Measurements from ENCODE around the gene ETFB. TPM values are rescaled to one million over a fixed set of nuclear protein-coding genes. Genes with fewer than 3 reads are reported as not detected.
"Not testable (repeated sequence)": the region's sequence is repeated elsewhere in the genome, so short reads cannot be mapped to it uniquely, and the experiment has no call there.

ETFB gene
- 497 and 551 TPM in 2 replicates for total RNA-seq (2014; rRNA removed; shearing (Covaris generic); ENCODE audit: low replicate concordance)

DNA sequence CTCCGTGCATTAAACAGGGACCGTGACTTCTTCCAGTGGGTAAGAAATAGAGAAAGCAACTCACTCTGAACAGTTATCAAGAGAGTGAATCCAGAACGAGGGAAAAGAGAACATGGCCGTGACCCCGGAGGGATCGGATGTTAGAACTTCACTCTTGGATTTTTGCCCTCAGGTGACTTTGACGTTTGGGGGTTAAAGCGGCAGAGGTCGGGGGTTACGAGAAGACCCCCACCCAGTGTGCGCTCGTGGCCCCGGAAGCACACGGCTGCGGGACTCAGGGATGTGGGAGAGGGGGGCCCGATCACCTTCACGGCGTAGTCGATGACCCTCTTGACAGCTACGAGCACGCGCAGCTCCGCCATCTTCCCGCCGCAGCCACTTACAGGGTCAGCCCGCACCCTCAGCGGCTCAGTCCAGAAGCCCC is at the start of gene ETFB:
TSS of gene ETFB (minus strand) at position 424 of the 424 bp plus-strand sequence. CDS start at position 362, 62 bp downstream.
- in situ Hi-C loops (cut with HindIII; ENCODE audit: low pct_unique_long_range_greater_than_20kb, low sequenced_read_pairs) = no loop called here
- DNase-seq (ENCODE audit: low read depth) = no peak

DNA sequence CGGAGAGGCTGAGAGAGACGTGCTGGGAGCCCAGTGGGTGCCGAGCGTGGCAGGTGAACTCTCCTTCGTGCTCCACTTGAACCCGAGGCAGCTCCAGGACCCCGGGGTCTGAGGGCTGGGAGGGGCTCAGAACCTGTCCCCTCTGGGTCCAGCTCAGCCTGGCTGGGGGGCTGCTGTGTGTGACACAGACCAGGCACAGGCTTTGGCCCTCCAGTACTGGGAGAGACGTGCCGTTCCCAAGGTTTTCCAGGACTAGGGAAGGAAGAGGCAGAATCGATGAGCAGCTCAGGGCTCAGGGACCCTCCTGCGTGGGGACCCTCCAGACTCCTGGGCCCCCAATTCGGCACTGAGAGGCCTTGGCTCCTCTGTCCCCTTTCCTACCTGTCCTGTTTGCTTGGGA is 49.0 kb upstream of the ETFB start:
- in situ Hi-C loops (cut with HindIII; ENCODE audit: low pct_unique_long_range_greater_than_20kb, low sequenced_read_pairs) = no loop called here
- no peak for DNase-seq (ENCODE audit: low read depth)

DNA sequence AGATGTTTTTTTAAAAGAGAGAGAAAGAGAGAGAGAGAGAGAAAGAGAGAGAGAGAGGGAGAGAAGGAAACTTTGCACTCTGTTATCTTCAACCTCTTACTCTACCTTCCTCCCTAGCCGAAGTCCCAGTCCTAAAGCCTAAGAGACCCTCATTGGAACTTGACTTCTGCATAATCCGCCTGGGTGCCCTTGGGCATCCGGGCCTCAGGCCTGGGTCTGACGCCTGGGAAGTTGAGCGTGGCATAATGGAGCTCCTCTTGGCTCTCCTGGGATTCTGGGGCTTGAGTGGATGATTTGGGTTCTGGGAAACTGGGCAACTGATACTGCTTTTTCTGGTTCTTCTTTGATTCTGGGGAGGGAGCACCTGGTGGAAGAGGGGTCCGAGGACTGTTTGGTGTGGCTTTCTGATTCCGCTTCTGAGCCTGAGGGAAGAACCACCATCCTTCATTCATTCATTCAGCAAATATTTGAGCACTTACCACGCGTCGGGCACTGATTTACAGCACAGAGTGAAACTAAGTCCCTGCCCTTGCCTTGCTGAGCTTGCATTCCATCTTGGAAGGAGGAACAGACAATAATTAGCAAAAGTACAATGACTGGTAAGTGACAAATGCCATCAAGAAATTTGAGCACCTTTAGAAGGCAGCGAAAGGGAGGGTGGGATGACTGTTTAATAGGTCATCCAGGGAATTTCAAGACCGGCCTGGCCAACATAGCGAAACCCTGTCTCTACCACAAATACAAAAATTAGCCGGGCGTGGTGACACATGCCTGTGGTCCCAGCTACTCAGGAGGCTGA is 45.0 kb upstream of the ETFB start:
- in situ Hi-C loops (cut with HindIII; ENCODE audit: low pct_unique_long_range_greater_than_20kb, low sequenced_read_pairs) = no loop called here
- DNase-seq (ENCODE audit: low read depth) = no peak

DNA sequence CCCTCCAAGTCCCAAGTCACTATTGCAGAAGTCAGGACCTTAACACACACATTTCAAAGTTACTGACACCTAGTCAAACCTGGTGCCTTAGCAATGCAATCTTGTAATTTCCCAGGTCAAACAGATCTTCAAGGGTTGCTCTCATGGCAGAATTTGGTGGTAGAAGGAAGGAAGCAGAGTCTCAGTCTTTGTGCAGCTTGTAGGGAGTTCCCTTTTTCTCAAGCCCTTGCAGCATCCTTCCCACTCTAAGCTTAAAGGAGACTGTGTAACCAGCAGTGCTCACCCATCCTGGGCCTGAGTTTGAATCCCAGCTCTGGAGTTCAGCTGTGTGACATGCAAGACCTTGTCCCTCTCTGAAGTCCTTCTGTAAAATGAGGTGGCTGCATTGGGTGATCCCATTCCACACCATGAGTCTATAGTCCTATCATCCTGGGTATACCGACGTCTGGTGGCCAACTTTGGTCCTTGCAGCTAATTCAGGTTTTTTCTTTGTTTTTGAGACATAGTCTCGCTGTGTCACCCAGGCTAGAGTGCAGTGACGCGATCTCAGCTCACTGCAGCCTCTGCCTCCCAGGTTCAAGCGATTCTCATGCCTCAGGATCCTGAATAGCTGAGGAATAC is 41.4 kb upstream of the ETFB start:
- in situ Hi-C loops (cut with HindIII; ENCODE audit: low pct_unique_long_range_greater_than_20kb, low sequenced_read_pairs) = no loop called here
- DNase-seq (ENCODE audit: low read depth) = no peak

DNA sequence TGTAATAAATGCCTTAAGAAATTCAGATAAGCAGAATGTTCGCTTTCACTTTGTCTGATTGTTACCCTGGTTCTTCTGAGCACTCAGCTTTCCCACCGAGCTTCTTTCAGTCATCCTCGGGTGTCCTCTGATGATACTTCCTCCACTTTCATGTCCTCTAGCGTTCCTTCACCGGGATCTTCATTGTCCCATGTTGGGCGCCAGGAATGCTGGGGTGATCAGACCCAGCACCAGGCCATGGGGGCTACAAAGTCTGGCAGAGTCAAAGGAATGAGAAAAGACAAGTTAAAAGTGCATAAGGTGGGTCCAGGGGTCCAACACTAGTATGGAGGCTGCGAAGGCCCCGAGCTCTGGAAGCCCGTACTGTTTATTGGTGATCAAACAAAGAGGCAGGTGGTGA is 35.9 kb upstream of the ETFB start:
- in situ Hi-C loops (cut with HindIII; ENCODE audit: low pct_unique_long_range_greater_than_20kb, low sequenced_read_pairs) = no loop called here

DNA sequence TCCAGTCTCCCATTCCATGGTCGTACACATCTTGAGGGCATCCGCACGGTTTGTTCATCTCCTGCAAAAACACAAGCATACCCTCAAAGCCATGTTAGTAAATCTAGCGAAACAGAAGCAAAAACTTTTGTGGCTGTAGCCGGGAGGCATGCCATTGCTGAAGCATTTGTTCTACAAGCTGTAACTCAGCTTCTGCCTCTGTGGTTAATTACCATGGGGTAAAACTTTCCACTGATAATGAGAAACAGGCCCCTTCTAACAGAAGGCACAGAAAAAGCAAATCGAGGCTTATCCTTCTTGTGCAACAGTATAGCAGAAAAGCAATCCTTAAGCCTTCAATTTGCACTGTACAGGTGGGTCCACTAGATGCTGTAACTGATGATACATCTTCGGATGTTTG is 33.7 kb upstream of the ETFB start:
- in situ Hi-C loops (cut with HindIII; ENCODE audit: low pct_unique_long_range_greater_than_20kb, low sequenced_read_pairs); DNase-seq (ENCODE audit: low read depth): not testable (repeated sequence)

More for the DNA sequence above, 35.9 kb upstream of the ETFB start:
- no peak for DNase-seq (ENCODE audit: low read depth)

DNA sequence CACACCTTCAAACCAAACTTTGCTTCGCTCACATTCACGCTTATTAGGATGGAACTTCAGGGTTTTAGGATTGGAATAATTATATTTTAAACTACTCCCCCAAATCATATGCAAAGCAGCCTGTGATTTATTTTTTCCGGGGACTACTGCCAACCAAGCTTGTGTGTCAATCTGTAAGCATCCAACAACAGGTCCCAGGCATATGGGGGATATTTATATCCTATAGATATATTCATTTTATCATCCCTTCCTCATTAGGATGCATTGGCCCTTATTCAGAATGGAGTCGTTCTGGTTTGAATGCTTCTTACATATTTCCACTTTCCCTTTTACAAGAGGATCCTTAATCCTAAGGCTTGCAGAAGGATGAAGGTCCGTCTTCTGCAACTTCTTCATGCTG is 33.0 kb upstream of the ETFB start:
- DNase-seq (ENCODE audit: low read depth) = no peak
- in situ Hi-C loops (cut with HindIII; ENCODE audit: low pct_unique_long_range_greater_than_20kb, low sequenced_read_pairs) = no loop called here

DNA sequence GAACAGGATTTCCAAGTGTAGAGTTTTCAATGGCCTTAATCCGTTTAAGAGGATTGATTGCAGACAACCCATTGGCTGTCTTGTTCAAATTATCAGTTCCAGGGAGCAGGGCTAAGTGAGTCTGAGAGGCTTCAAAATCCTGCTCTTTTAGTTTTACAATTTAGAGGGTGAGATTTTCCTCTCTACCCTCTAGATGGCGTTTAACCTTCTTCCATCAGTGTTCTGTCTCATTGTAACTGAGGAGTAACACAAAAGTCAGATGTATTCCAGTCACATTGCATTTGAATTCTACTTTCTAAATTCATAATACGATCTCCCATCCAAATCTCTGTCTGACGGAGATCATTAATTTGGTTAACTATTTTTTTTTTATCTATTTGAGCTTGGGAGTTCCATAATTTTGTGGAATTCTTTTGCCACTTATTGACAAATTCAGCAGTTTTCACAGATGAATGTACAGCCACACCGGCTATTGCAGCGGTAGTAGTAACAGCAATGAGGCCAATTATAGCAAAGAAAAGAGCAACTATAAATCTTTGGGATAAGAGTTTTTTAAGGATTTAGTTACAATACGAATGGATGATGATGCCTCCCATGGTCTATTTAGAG is 32.0 kb upstream of the ETFB start:
- in situ Hi-C loops (cut with HindIII; ENCODE audit: low pct_unique_long_range_greater_than_20kb, low sequenced_read_pairs) = no loop called here
- DNase-seq (ENCODE audit: low read depth) = peak; percentile 37

DNA sequence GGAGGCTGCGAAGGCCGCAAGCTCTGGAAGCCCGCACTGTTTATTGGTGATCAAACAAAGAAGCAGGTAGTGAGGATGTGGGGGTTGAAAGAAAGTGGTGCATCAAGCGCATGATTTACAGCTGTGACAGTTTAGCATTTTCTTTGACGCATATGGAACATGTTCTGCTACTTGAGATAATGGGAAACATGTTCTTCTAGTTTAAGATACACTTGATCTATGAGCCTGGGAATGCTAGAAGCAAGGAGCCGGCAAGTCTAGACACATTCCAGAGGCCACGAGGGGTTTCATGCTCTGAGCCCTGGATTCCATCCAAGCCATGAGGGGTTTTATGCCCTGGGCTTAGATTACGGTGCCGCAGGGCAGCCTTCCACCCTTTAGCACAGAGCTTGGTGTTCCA is 31.3 kb upstream of the ETFB start:
- in situ Hi-C loops (cut with HindIII; ENCODE audit: low pct_unique_long_range_greater_than_20kb, low sequenced_read_pairs); DNase-seq (ENCODE audit: low read depth): not testable (repeated sequence)

DNA sequence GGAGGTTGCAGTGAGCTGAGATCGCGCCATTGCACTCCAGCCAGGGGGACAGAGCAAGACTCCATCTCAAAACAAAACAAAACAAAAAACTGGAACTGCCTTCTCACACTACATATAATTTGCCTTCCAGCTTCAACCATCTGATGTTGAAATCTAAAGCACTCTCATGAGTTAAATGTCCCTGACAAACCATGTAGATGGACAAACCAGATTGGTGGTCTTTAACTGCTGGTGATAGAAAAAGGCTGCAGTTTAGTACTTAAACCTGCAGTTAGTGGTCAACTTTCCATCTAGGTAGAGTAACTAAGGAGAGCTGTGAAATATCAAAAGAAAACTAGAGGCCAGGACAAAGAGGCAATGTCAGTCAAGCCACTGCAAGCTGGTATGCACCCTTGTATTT is 30.0 kb upstream of the ETFB start:
- in situ Hi-C loops (cut with HindIII; ENCODE audit: low pct_unique_long_range_greater_than_20kb, low sequenced_read_pairs) = no loop called here
- no peak for DNase-seq (ENCODE audit: low read depth)

DNA sequence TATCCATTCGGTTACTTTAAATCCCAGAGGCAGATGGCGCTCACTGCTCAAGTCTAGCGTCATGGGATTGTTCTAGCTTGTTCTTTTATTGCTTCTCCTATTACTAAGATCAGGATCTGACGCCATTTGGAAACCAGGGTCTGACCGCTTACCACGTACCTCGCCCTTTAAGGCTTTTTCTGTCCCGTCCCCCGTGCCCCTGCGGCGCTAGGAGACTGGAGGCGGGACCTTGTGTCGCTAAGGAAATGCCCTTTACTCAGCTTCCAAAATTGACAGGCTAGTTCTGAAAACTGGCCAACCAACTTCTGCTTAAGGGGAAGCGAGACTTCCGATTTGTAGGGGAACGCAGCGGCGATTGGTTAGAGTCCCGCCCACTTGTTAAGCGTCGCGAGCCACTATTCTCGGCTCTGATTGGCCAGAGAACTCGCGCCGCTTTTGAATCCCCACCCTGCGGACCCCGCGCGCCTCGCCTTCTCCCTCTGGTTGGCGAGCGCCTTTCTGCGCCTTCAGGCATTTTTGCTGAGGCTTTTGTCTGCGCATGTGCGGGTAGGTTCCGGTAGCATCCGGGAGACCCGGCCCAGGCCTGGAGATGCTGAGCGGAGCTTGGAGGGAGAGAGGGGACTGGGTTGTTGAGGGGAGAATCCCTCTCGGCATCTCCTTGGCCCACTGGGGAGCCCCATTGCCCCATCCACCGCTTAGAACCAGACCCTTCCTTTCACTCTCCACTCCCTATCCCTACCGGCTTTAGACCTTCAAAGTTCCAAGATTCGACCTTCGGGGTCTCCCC is 28.1 kb upstream of the ETFB start:
- peak; percentile 100 for DNase-seq (ENCODE audit: low read depth)
- in situ Hi-C loops (cut with HindIII; ENCODE audit: low pct_unique_long_range_greater_than_20kb, low sequenced_read_pairs) = no loop called here

DNA sequence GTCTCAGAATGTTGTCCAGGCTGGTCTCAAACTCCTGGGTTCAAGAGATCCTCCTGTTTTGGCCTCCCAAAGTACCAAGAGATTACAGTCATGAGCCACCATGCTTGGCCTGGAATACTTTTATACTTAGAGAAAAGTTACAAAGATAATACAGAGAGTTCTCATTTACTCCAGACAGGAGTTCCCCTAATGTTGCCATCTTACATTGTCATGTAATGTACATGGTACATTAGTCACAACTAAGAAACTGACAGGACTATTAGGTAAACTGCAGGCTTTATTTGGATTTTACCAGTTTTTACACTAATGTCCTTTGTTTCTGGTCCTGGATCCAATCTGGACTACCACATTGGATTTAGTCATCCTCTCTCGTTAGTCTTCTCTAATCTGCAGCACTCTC is 26.5 kb upstream of the ETFB start:
- no peak for DNase-seq (ENCODE audit: low read depth)
- in situ Hi-C loops (cut with HindIII; ENCODE audit: low pct_unique_long_range_greater_than_20kb, low sequenced_read_pairs) = no loop called here

DNA sequence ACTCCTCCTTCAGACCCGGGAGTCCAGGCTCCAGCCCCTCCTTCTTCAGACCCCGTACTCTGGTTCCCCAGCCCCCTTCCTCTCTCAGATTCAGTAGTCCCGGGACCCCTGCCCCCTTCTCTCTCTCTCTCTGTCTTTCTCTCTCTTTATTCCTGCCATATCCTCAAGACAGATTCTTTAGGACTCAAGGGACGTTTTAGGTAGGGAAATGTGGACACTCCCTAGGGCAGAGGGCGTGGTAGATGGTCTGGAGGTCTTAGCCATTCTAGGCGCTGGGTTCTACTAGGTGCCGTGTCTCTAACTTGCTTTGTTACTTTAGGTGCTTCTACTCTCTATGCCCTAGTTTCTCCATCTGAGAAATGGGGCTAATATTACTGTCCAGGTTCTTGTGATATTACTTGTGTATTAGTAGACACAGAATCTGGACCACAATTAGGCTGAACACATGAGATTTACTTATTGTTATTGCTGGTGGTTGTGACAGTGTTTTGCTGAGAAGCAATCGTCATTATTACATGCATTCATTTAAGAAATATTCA is 25.0 kb upstream of the ETFB start:
- DNase-seq (ENCODE audit: low read depth) = no peak
- in situ Hi-C loops (cut with HindIII; ENCODE audit: low pct_unique_long_range_greater_than_20kb, low sequenced_read_pairs) = no loop called here

DNA sequence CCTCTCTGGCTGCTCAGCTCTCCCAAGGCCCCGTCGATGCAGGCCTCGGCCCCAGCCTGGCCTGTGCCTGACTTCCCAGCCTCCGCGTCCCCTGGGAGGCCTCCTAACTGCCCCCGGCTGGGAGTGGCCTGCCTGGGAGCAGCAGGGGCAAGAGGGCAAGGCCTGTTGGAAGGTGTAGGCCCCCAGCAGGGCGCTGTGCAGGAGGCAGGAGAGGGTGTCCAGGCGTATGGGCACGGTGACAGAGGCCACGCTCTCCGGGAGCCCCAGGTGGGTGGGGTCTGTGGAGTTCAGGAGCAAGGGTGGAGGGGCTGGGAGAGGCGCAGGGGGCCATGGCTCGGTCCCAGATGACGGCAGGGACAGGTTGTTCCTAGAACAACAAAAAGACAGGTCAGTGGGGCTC is 23.0 kb upstream of the ETFB start:
- in situ Hi-C loops (cut with HindIII; ENCODE audit: low pct_unique_long_range_greater_than_20kb, low sequenced_read_pairs) = no loop called here
- DNase-seq (ENCODE audit: low read depth) = no peak

DNA sequence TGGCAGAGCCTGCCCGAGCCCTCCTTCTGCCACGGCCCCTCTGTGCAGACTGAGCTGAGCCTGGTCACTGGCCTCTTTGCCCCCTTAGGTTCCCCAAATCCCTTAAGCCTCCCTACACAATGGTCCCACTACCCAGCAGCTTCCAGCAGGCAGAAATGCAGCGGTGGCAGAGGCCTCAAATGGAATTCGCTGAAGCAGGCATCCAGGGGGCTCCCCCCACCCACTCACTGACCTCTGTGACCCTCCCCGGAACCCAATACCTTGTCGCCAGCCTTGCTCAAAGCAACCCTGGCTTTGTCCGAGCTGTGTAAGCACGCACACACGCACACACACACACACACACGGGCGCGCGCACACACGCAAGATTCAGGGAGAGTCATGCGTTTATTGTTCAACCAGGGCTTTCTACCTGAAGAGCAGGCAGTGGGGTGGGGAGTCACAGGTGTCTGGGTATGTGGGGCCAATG is 21.8 kb upstream of the ETFB start, which contains the start of gene LIM2:
TSS of gene LIM2 (minus strand) at position 51 of the 466 bp plus-strand sequence. CDS start 531 bp downstream, outside the sequence.
- in situ Hi-C loops (cut with HindIII; ENCODE audit: low pct_unique_long_range_greater_than_20kb, low sequenced_read_pairs) = no loop called here
- no peak for DNase-seq (ENCODE audit: low read depth)

DNA sequence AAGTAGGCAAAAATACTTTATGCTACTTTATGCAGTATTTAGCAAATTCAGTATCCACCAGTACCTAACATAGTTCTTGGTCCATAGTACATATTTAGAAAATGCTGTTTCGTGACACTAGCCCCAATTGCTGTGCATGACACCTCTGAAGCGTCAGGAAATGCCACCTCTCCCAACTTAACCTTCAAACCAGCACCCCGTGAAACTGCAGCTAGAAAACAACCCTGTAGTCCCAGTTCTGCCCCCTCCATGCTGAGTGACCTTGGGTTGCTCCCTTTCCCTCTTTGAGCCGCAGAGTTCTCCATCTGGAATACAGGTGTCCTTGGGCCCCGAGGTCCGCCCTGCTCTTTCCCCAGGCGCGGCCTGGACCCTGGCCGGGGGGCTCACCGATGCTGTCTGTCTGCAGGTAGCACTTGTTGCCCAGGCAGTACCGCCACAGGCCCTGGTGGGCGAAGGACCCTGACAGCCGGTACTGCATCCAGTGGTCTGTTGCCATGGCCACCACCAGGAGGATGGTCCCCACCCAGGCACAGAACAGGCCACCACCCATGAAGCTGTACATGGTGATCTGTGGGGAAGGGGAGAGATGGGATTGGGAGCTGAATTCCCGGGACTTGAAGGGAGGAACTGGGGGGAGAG is 20.8 kb upstream of the ETFB start:
- no peak for DNase-seq (ENCODE audit: low read depth)
- in situ Hi-C loops (cut with HindIII; ENCODE audit: low pct_unique_long_range_greater_than_20kb, low sequenced_read_pairs) = no loop called here

DNA sequence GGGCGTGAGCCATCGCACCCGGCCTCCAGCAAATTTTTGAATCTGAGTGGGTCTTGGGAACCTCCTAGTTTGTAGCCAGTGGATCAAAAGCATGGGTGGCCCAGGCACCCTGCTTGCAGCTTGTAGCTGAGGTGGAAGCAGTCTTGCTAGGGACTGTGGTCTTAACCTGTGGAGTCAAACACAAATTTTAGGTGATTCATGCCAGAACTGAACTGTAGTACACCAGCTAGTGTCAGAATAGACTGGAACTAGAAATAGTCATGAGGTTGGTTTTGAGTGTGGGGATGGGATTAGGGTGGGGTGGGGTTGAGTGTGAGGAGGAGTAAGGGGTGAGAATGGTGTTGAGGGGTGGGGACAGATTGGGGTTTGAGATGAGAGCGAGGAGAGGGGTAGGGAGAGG is 15.8 kb upstream of the ETFB start:
- DNase-seq (ENCODE audit: low read depth) = no peak
- in situ Hi-C loops (cut with HindIII; ENCODE audit: low pct_unique_long_range_greater_than_20kb, low sequenced_read_pairs) = no loop called here

DNA sequence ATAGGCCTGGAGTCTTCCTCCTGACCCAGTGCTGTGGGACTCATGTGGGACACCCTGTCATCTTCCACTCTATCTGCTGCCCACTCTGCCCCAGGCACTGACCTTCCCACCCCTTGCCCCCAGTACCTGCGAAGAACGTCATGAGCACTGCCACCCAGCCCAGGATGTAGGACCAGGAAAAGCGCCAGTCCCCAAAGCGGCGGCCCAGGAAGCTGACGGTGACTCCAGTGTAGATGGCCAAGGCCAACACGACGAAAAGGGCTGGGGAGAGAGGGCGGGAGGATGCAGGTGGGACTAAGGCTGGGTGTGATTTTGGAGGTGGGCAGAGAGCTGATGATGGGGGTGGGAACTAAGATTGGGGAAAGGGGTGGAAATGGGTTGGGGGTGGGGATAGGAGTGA is 14.2 kb upstream of the ETFB start:
- in situ Hi-C loops (cut with HindIII; ENCODE audit: low pct_unique_long_range_greater_than_20kb, low sequenced_read_pairs) = no loop called here
- DNase-seq (ENCODE audit: low read depth) = no peak
